H1 (cell line): ENCODE results near the gene CAPZA2. TPM values are rescaled to one million over a fixed set of nuclear protein-coding genes. Genes with fewer than 3 reads are reported as not detected.

ENCODE experiments used
- CTCF ChIA-PET: fragments of 300-600 bp; sonication (Branson Sonifier 250); formaldehyde crosslinking; loops from one replicate; lab custom pipeline; 2021; ENCODE audit not compliant: partially characterized antibody; lab: Charles Lee
- POLR2A ChIA-PET: fragments of 300-600 bp; sonication (Branson Sonifier 250); formaldehyde crosslinking; loops from one replicate; lab custom pipeline; 2021; ENCODE audit warnings: inconsistent platforms; ENCODE audit not compliant: partially characterized antibody; lab: Charles Lee
- DNase-seq, 2 experiments: peaks; one replicate each; pipeline versions ENCODE4 v3.0.0 to v3.0.0-alpha.2; 2010 to 2022; ENCODE audit warnings: low spot score in 2 of 2, low read depth in 1 of 2, mixed read lengths in 1 of 2
- FAIRE-seq: peaks from 2 replicates; lab custom pipeline; 2011; peaks lifted over from hg19 to GRCh38; lab: Jason Lieb, UNC
- H2AFZ ChIP-seq: 2 replicates; pipeline ENCODE4 v1.8.1; 2012; ENCODE audit warnings: low read length, inconsistent platforms
- H2AK5ac ChIP-seq: 2 replicates; pipeline ENCODE4 v1.6.1; 2013; ENCODE audit warnings: low read depth, low read length
- H2BK120ac ChIP-seq: replicated peaks from 2 replicates; pipeline ENCODE3; 2013; ENCODE audit warnings: low read depth, low read length, inconsistent platforms
- H2BK12ac ChIP-seq: 2 replicates; pipeline ENCODE4 v1.6.1; 2013; ENCODE audit warnings: low read depth, low read length
- H2BK15ac ChIP-seq: 2 replicates; pipeline ENCODE4 v1.6.1; 2013; ENCODE audit warnings: low read length
- H2BK20ac ChIP-seq: 2 replicates; pipeline ENCODE4 v1.6.1; 2013; ENCODE audit warnings: low read length
- H2BK5ac ChIP-seq: 2 replicates; pipeline ENCODE4 v1.6.1; 2013; ENCODE audit warnings: low read depth, low read length
- H3K14ac ChIP-seq: 2 replicates; pipeline ENCODE4 v1.6.1; 2013; ENCODE audit warnings: inconsistent platforms; ENCODE audit not compliant: insufficient read length
- H3K18ac ChIP-seq: 2 replicates; pipeline ENCODE4 v1.6.1; 2013; ENCODE audit warnings: low read length; ENCODE audit errors: extremely low read depth
- H3K23ac ChIP-seq: 2 replicates; pipeline ENCODE4 v1.6.1; 2013; ENCODE audit warnings: inconsistent platforms; ENCODE audit not compliant: insufficient read length
- H3K23me2 ChIP-seq: 2 replicates; pipeline ENCODE4 v1.6.1; 2013; ENCODE audit warnings: low read depth, low read length
- H3K27ac ChIP-seq: 2 replicates; pipeline ENCODE4 v1.6.1; 2011; ENCODE audit warnings: low read depth, low read length, inconsistent platforms
- H3K27me3 ChIP-seq, 4 experiments: replicated peaks in 1 of 4; 1 replicate in 1 of 4; 2 replicates in 3 of 4; pipeline versions ENCODE4 v1.6.1 to v1.8.1; 2011 to 2013; ENCODE audit warnings: low read length in 3 of 4, mild to moderate bottlenecking in 3 of 4, inconsistent platforms in 2 of 4, mixed read lengths in 2 of 4, moderate library complexity in 1 of 4; ENCODE audit not compliant: control insufficient read depth in 3 of 4, insufficient read depth in 3 of 4; ENCODE audit errors: extremely low read depth in 1 of 4
- H3K36me3 ChIP-seq, 4 experiments: 2 replicates each; pipeline versions ENCODE4 v1.6.1 to v1.8.1; 2011 to 2013; ENCODE audit warnings: mild to moderate bottlenecking in 4 of 4, low read length in 3 of 4, moderate library complexity in 2 of 4, control low read depth in 1 of 4, inconsistent platforms in 1 of 4; ENCODE audit not compliant: insufficient read depth in 4 of 4, control insufficient read depth in 2 of 4
- H3K4ac ChIP-seq: replicated peaks from 2 replicates; pipeline ENCODE3; 2013; ENCODE audit warnings: low read length, low read depth, mixed read lengths, inconsistent platforms; ENCODE audit not compliant: insufficient read length
- H3K4me1 ChIP-seq, 4 experiments: replicated peaks in 1 of 4; 1 replicate in 1 of 4; 2 replicates in 3 of 4; pipeline versions ENCODE4 v1.6.1 to v1.8.1; 2011 to 2013; ENCODE audit warnings: low read length in 3 of 4, inconsistent platforms in 2 of 4, mixed read lengths in 1 of 4; ENCODE audit not compliant: insufficient read depth in 4 of 4, control insufficient read depth in 3 of 4
- H3K4me2 ChIP-seq, 2 experiments: 2 replicates each; pipeline versions ENCODE4 v1.6.1 to v1.8.1; 2011 to 2013; ENCODE audit warnings: low read depth in 2 of 2, low read length in 2 of 2, control low read depth in 1 of 2, inconsistent platforms in 1 of 2, mild to moderate bottlenecking in 1 of 2; ENCODE audit not compliant: insufficient read depth in 1 of 2
- H3K4me3 ChIP-seq, 4 experiments: fragments of 200-600, 300-600 bp in 1 of 4; sonication (generic), shearing (Covaris generic), sonication (Bioruptor Twin) in 1 of 4; 2 replicates each; pipeline versions ENCODE4 v1.5.1 to v1.8.1; 2011 to 2016; ENCODE audit warnings: low read length in 4 of 4, low read depth in 3 of 4, control low read depth in 2 of 4, inconsistent platforms in 2 of 4, mild to moderate bottlenecking in 2 of 4, mixed read lengths in 1 of 4, moderate library complexity in 1 of 4; ENCODE audit not compliant: insufficient read depth in 2 of 4; ENCODE audit errors: extremely low read depth in 1 of 4
- H3K56ac ChIP-seq: replicated peaks from 2 replicates; pipeline ENCODE3; 2013; ENCODE audit warnings: low read depth, mild to moderate bottlenecking, mixed read lengths, low read length, inconsistent platforms; ENCODE audit not compliant: insufficient read length
- H3K79me1 ChIP-seq: 2 replicates; pipeline ENCODE4 v1.6.1; 2013; ENCODE audit warnings: low read depth, low read length, control low read depth
- H3K79me2 ChIP-seq, 2 experiments: 2 replicates each; pipeline versions ENCODE4 v1.6.1 to v1.8.1; 2012 to 2013; ENCODE audit warnings: low read length in 2 of 2, mild to moderate bottlenecking in 2 of 2, inconsistent platforms in 1 of 2; ENCODE audit not compliant: insufficient read depth in 2 of 2, control insufficient read depth in 1 of 2
- H3K9ac ChIP-seq, 4 experiments: replicated peaks in 1 of 4; 1 replicate in 1 of 4; 2 replicates in 3 of 4; pipeline versions ENCODE4 v1.6.1 to v1.8.1; 2011 to 2013; ENCODE audit warnings: low read depth in 3 of 4, low read length in 3 of 4, control low read depth in 2 of 4, mild to moderate bottlenecking in 2 of 4, moderate library complexity in 2 of 4, inconsistent platforms in 1 of 4; ENCODE audit errors: extremely low read depth in 1 of 4
- H3K9me3 ChIP-seq, 2 experiments: 2 replicates each; pipeline versions ENCODE4 v1.6.1 to v1.8.1; 2012 to 2013; ENCODE audit warnings: mild to moderate bottlenecking in 2 of 2, moderate library complexity in 2 of 2, control low read depth in 1 of 2, inconsistent platforms in 1 of 2, low read depth in 1 of 2, low read length in 1 of 2, mixed read lengths in 1 of 2; ENCODE audit not compliant: insufficient read depth in 2 of 2
- H4K20me1 ChIP-seq, 2 experiments: replicated peaks in 1 of 2; 2 replicates each; pipeline versions ENCODE3 to v1.8.1; 2011 to 2013; ENCODE audit warnings: inconsistent platforms in 2 of 2, low read length in 2 of 2, mild to moderate bottlenecking in 1 of 2; ENCODE audit not compliant: insufficient read depth in 2 of 2, control insufficient read depth in 1 of 2
- H4K5ac ChIP-seq: 2 replicates; pipeline ENCODE4 v1.6.1; 2013; ENCODE audit warnings: low read length, low read depth, mixed read lengths, inconsistent platforms; ENCODE audit not compliant: insufficient read length
- H4K8ac ChIP-seq: 2 replicates; pipeline ENCODE4 v1.8.0; 2013; ENCODE audit warnings: mild to moderate bottlenecking, moderate library complexity, low read length, inconsistent platforms; ENCODE audit not compliant: insufficient read depth; ENCODE audit errors: extremely low read depth
- H4K91ac ChIP-seq: replicated peaks from 2 replicates; pipeline ENCODE3; 2013; ENCODE audit warnings: low read length, mixed read lengths, inconsistent platforms; ENCODE audit not compliant: insufficient read length
- ATF3 ChIP-seq: IDR thresholded peaks from 2 replicates; pipeline ENCODE4 v1.6.1; 2011; ENCODE audit warnings: low read depth, mild to moderate bottlenecking, low read length; ENCODE audit not compliant: insufficient read depth
- CREB1 ChIP-seq: IDR thresholded peaks from 2 replicates; pipeline ENCODE4 v1.6.1; 2012; ENCODE audit warnings: inconsistent platforms
- CTCF ChIP-seq, 3 experiments: IDR thresholded peaks; 1 replicate in 2 of 3; 2 replicates in 1 of 3; pipeline versions ENCODE4 v1.5.1 to v1.6.1; 2011; ENCODE audit warnings: low read length in 3 of 3, mild to moderate bottlenecking in 3 of 3, inconsistent platforms in 2 of 3, low read depth in 1 of 3, moderate library complexity in 1 of 3; ENCODE audit not compliant: insufficient read depth in 1 of 3; ENCODE audit errors: control extremely low read depth in 1 of 3
- EZH2 ChIP-seq: fragments of 200-600 bp; sonication (generic); IDR thresholded peaks from 2 replicates; pipeline ENCODE4 v1.7.1; 2012; ENCODE audit warnings: low read depth, mild to moderate bottlenecking, moderate library complexity, low read length, inconsistent platforms; ENCODE audit not compliant: severe bottlenecking
- FOSL1 ChIP-seq: IDR thresholded peaks from 2 replicates; pipeline ENCODE4 v1.6.1; 2011; ENCODE audit warnings: mild to moderate bottlenecking, low read depth, low read length, moderate library complexity; ENCODE audit not compliant: insufficient read depth
- KDM1A ChIP-seq: fragments of 200-600, 300-600 bp; sonication (generic); IDR thresholded peaks from 2 replicates; pipeline ENCODE4 v1.7.1; 2016; ENCODE audit warnings: mild to moderate bottlenecking, low read length, borderline replicate concordance
- SIX5 ChIP-seq: IDR thresholded peaks from 2 replicates; pipeline ENCODE4 v1.6.1; 2011; ENCODE audit warnings: mild to moderate bottlenecking, low read depth, low read length
- TBP ChIP-seq: IDR thresholded peaks from 2 replicates; pipeline ENCODE4 v1.6.1; 2011; ENCODE audit warnings: low read depth, low read length, improper control_type of control experiment
- TEAD4 ChIP-seq: IDR thresholded peaks from 2 replicates; pipeline ENCODE4 v1.6.1; 2012; ENCODE audit warnings: low read depth, low read length, inconsistent platforms, mixed read lengths
- ZNF274 ChIP-seq: IDR thresholded peaks from 2 replicates; pipeline ENCODE4 v1.7.0; 2012; ENCODE audit warnings: low read length, borderline replicate concordance; ENCODE audit errors: extremely low read depth
- WGBS, 2 experiments: shearing (Covaris generic) in 1 of 2; methylation state at CpG; one replicate each; pipeline versions ENCODE4 v1.1.6 to v1.1.7; 2013 to 2015; ENCODE audit warnings: low lambda C conversion rate in 2 of 2, mixed read lengths in 2 of 2, inconsistent platforms in 1 of 2, low coverage in 1 of 2, missing lambda C conversion rate in 1 of 2; ENCODE audit not compliant: insufficient replicate concordance in 2 of 2, insufficient coverage in 1 of 2, insufficient read length in 1 of 2; ENCODE audit errors: extremely low coverage in 1 of 2, missing lambda C conversion rate in 1 of 2; 5-methylcytosine and 5-hydroxymethylcytosine counted together
- polyA plus RNA-seq, 7 experiments: library from polyadenylated mRNA; depleted of rRNA in 3 of 7; stranded (reverse) in 5 of 7; unstranded in 2 of 7; fragments of >200 nt in 5 of 7; fragments of 200-250 nt in 2 of 7; gene quantifications; 1 replicate in 5 of 7; 2 replicates in 1 of 7; 4 replicates in 1 of 7; pipeline versions ENCODE4 v1.2.1 to v1.2.3, GENCODE V29; 2011 to 2013; ENCODE audit warnings: missing spikeins in 2 of 7, mixed read lengths in 2 of 7
- total RNA-seq: library from RNA; stranded (reverse); fragmentation: NEBNext Ultra II Directional; extraction: Animal tissue kit (Norgen Biotek cat#: 25700); gene quantifications from 2 replicates; pipeline ENCODE4 v1.2.1, GENCODE V29; 2021

The CAPZA2 gene
- total and polyA plus RNA-seq, 2 of the 8 experiments (the other 6 are each of a cell fraction or from before 2014, with no cell fraction given) = 33.2 to 145 TPM

- H3K4ac ChIP-seq = no peak overlapping the region
- no peak for FAIRE-seq
- ChIA-PET POLR2A (no interaction called here), CTCF (interaction anchor here (1.0 kb wide), 1 partner anchor 23 kb away, joined by 3 read pairs; no protein-coding TSS in a partner anchor)
- H2AK5ac ChIP-seq = no peak overlapping the region
- no peak overlapping the region for H4K91ac ChIP-seq
- 77% methylated on average over 3 of the region's 3 CpGs; no CpG with 5 or more reads in 1 of the 2 experiments for WGBS, 2 experiments
- no peaks in the 10 kb centered on the region for H3K23me2 ChIP-seq
- H3K56ac ChIP-seq = no peak overlapping the region
- H2BK5ac ChIP-seq = no peak overlapping the region
- H3K79me1 ChIP-seq = no peaks in the 10 kb centered on the region
- no peak for DNase-seq
- no peak overlapping the region for H3K27ac ChIP-seq
- no peak overlapping the region for H2BK120ac ChIP-seq
- H2BK12ac ChIP-seq = no peak overlapping the region
- H3K4me3 ChIP-seq = no peak overlapping the region
- no peak overlapping the region for H2AFZ ChIP-seq
- H4K5ac ChIP-seq = no peak overlapping the region
- H2BK15ac ChIP-seq = no peak overlapping the region
- no peak overlapping the region for H2BK20ac ChIP-seq
- H3K18ac ChIP-seq = no peak overlapping the region
- H3K14ac ChIP-seq = no peak overlapping the region
- no peak overlapping the region for H4K8ac ChIP-seq
- no peak overlapping the region for H3K4me2 ChIP-seq
- peaks cover 0 to 48% of the 10 kb centered on the region in 2 experiments; a peak in 2 of 4 replicates for H3K79me2 ChIP-seq
- TF ChIP-seq CTCF (IDR thresholded peaks at IDR 0.05; ENCODE audit: control extremely low read depth in 1 of 3, insufficient read depth in 1 of 3, low read depth in 1 of 3, low read length in 3 of 3) (no peak), ZNF274 (no peak), TEAD4 (no peak), KDM1A (no peak), SIX5 (no peak), FOSL1 (no peak), ATF3 (no peak), EZH2 (no peak), TBP (no peak), CREB1 (no peak)
- H3K4me1 ChIP-seq = no peaks in the 10 kb centered on the region
- H3K9me3 ChIP-seq = no peaks in the 10 kb centered on the region; a peak in 1 of 4 replicates
- H3K23ac ChIP-seq = no peak overlapping the region
- peaks cover 3% of the 10 kb centered on the region in 2 experiments for H4K20me1 ChIP-seq
- no peak overlapping the region for H3K9ac ChIP-seq
- no peaks in the 10 kb centered on the region for H3K27me3 ChIP-seq
- H3K36me3 ChIP-seq = peaks cover 0 to 34% (median 8%) of the 10 kb centered on the region in 4 experiments; a peak in 3 of 8 replicates
Measured at GRCh38 chr7:116888895-116889294, 26.5 kb downstream of the CAPZA2 start.
